DLD1 (cell line): ENCODE results near the gene RNF146.
"Not testable (repeated sequence)": the region's sequence is repeated elsewhere in the genome, so short reads cannot be mapped to it uniquely, and the experiment has no call there.

ENCODE experiments used
- in situ Hi-C: cut with HindIII; loops from 2 replicates; pipeline ENCODE4 v1.10.0; 2017; ENCODE audit warnings: low sequenced_read_pairs

RNF146 gene

GRCh38 chr6:127266178-127266891 is at the start of gene RNF146:
Gene RNF146 (plus strand): TSS chr6:127266864. CDS start chr6:127280339, 13,475 bp downstream.
- in situ Hi-C loops, result no loop called here

GRCh38 chr6:127219869-127220268 is 46.8 kb upstream of the RNF146 start:
- in situ Hi-C loops, result no loop called here

GRCh38 chr6:127221201-127221600 is 45.5 kb upstream of the RNF146 start:
- in situ Hi-C loops, result no loop called here

- in situ Hi-C loops, result no loop called here
Observed at GRCh38 chr6:127222418-127222817, 44.2 kb upstream of the RNF146 start.

- in situ Hi-C loops, result no loop called here
Observed at GRCh38 chr6:127225497-127225896, 41.2 kb upstream of the RNF146 start.

GRCh38 chr6:127233819-127234218 is 32.8 kb upstream of the RNF146 start:
- in situ Hi-C loops, result not testable (repeated sequence)

- in situ Hi-C loops, result no loop called here
Observed at GRCh38 chr6:127243501-127243900, 23.2 kb upstream of the RNF146 start.

- in situ Hi-C loops, result no loop called here
Observed at GRCh38 chr6:127247114-127248096, 19.3 kb upstream of the RNF146 start.

- in situ Hi-C loops, result no loop called here
Observed at GRCh38 chr6:127249621-127250020, 17.0 kb upstream of the RNF146 start.

GRCh38 chr6:127255286-127255685 is 11.4 kb upstream of the RNF146 start:
- in situ Hi-C loops, result no loop called here

GRCh38 chr6:127262896-127263295 is 3.8 kb upstream of the RNF146 start:
- in situ Hi-C loops, result no loop called here

- in situ Hi-C loops, result no loop called here
Observed at GRCh38 chr6:127263481-127263880, 3.2 kb upstream of the RNF146 start.

- in situ Hi-C loops, result no loop called here
Observed at GRCh38 chr6:127266892-127267645, 405 bp downstream of the RNF146 start.

GRCh38 chr6:127267646-127268625 is 1.3 kb downstream of the RNF146 start:
- in situ Hi-C loops, result no loop called here

GRCh38 chr6:127272576-127272975 is 5.9 kb downstream of the RNF146 start:
- in situ Hi-C loops, result no loop called here

GRCh38 chr6:127273499-127273898 is 6.8 kb downstream of the RNF146 start:
- in situ Hi-C loops, result no loop called here

- in situ Hi-C loops, result no loop called here
Observed at GRCh38 chr6:127276331-127276730, 9.7 kb downstream of the RNF146 start.

GRCh38 chr6:127277878-127278843 is 11.5 kb downstream of the RNF146 start:
- in situ Hi-C loops, result no loop called here

- in situ Hi-C loops, result no loop called here
Observed at GRCh38 chr6:127279815-127280214, 13.2 kb downstream of the RNF146 start.
